ENCODE results near the gene CNOT6L.

DNA sequence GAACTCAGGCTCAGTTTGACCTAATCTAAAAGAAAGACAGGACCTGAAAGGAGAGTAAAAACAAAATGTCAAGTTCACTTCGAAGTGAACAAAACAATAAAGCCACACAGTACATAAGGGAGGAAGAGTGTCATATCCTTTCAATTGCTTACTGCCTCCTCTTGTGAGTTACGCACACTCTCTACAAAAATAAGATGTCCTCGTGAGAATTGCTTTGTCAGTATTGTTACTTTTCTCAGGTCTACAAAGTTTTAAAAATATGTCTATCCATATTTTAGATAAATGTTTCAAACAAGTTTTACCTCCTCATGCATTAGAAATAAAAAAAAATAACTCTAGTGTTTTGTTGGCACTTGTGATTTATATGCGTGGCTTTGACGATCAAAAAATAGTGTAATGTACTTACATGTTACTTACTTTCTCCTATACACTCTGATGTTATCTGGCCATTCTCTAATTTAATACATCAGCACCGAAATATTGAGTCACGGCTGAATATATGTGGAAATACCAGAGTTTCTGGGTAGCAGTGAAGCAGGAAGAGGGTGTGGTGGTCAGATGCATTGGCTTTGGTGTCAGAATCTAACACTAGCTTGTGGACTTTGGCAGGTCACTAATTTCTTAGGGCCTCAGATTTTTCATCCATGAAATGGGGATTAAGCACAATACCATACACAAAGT, 35.4 kb upstream of the CNOT6L start:
- TF ChIP-seq, protein P1, sequence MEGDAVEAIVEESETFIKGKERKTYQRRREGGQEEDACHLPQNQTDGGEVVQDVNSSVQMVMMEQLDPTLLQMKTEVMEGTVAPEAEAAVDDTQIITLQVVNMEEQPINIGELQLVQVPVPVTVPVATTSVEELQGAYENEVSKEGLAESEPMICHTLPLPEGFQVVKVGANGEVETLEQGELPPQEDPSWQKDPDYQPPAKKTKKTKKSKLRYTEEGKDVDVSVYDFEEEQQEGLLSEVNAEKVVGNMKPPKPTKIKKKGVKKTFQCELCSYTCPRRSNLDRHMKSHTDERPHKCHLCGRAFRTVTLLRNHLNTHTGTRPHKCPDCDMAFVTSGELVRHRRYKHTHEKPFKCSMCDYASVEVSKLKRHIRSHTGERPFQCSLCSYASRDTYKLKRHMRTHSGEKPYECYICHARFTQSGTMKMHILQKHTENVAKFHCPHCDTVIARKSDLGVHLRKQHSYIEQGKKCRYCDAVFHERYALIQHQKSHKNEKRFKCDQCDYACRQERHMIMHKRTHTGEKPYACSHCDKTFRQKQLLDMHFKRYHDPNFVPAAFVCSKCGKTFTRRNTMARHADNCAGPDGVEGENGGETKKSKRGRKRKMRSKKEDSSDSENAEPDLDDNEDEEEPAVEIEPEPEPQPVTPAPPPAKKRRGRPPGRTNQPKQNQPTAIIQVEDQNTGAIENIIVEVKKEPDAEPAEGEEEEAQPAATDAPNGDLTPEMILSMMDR (optimal IDR thresholded peaks at IDR 0.05 in 1 of 3, IDR thresholded peaks at IDR 0.05 in 1 of 3, conservative IDR thresholded peaks at IDR 0.05 in 1 of 3; ENCODE audit: extremely low read depth in 1 of 3, insufficient read depth in 2 of 3, low read length in 3 of 3) = no peak
- TF ChIP-seq EZH2 (IDR thresholded peaks at IDR 0.05; ENCODE audit: low read length) = no peak

Data from keratinocyte (primary cell).